ENCODE measurements around the gene BRINP3.

The BRINP3 gene

GRCh38 chr1:190296453-190296852 is 181.2 kb downstream of the BRINP3 start:
- no peak for TF ChIP-seq CEBPB (IDR thresholded peaks at IDR 0.05)
- no peak for TF ChIP-seq ZBTB7A (IDR thresholded peaks at IDR 0.05; ENCODE audit: low read depth)
- no peak for TF ChIP-seq TCF12 (IDR thresholded peaks at IDR 0.05; ENCODE audit: low read depth)
- no peak for TF ChIP-seq MAX (IDR thresholded peaks at IDR 0.05)
- TF ChIP-seq TEAD4 (IDR thresholded peaks at IDR 0.05), result no peak
- no peak for TF ChIP-seq FOXM1 (IDR thresholded peaks at IDR 0.05; ENCODE audit: borderline replicate concordance, low read depth)
- TF ChIP-seq TAF1 (IDR thresholded peaks at IDR 0.05; ENCODE audit: low read depth), result no peak
- TF ChIP-seq CREB1 (IDR thresholded peaks at IDR 0.05; ENCODE audit: low read depth), result no peak
- no peak for TF ChIP-seq EGR1 (IDR thresholded peaks at IDR 0.05)
- TF ChIP-seq REST (IDR thresholded peaks at IDR 0.05; ENCODE audit: low read depth), result no peak
- no peak for TF ChIP-seq NFIC (IDR thresholded peaks at IDR 0.05)
- no peak for TF ChIP-seq RAD21 (IDR thresholded peaks at IDR 0.05; ENCODE audit: low read depth)
- no peak for TF ChIP-seq YY1 (IDR thresholded peaks at IDR 0.05; ENCODE audit: low read depth)
- no peak for TF ChIP-seq EP300 (IDR thresholded peaks at IDR 0.05; ENCODE audit: borderline replicate concordance)
- TF ChIP-seq USF1 (IDR thresholded peaks at IDR 0.05), result no peak

- TF ChIP-seq CEBPB (IDR thresholded peaks at IDR 0.05) (no peak), RAD21 (IDR thresholded peaks at IDR 0.05; ENCODE audit: low read depth) (no peak), TCF12 (IDR thresholded peaks at IDR 0.05; ENCODE audit: low read depth) (no peak), USF1 (IDR thresholded peaks at IDR 0.05) (no peak), TEAD4 (IDR thresholded peaks at IDR 0.05) (no peak), EP300 (IDR thresholded peaks at IDR 0.05; ENCODE audit: borderline replicate concordance) (no peak), ZBTB7A (IDR thresholded peaks at IDR 0.05; ENCODE audit: low read depth) (no peak), CREB1 (IDR thresholded peaks at IDR 0.05; ENCODE audit: low read depth) (no peak), EGR1 (IDR thresholded peaks at IDR 0.05) (no peak), FOXM1 (IDR thresholded peaks at IDR 0.05; ENCODE audit: borderline replicate concordance, low read depth) (no peak)
These were observed 187.8 kb downstream of the BRINP3 start for GRCh38 chr1:190289897-190290296.

- no peak for TF ChIP-seq CREB1 (IDR thresholded peaks at IDR 0.05; ENCODE audit: low read depth)
- TF ChIP-seq NFIC (IDR thresholded peaks at IDR 0.05), result no peak
- no peak for TF ChIP-seq YY1 (IDR thresholded peaks at IDR 0.05; ENCODE audit: low read depth)
- no peak for TF ChIP-seq EGR1 (IDR thresholded peaks at IDR 0.05)
- TF ChIP-seq TEAD4 (IDR thresholded peaks at IDR 0.05), result no peak
- no peak for TF ChIP-seq CEBPB (IDR thresholded peaks at IDR 0.05)
- TF ChIP-seq ZBTB7A (IDR thresholded peaks at IDR 0.05; ENCODE audit: low read depth), result no peak
- no peak for TF ChIP-seq USF1 (IDR thresholded peaks at IDR 0.05)
- TF ChIP-seq RAD21 (IDR thresholded peaks at IDR 0.05; ENCODE audit: low read depth), result no peak
- TF ChIP-seq EP300 (IDR thresholded peaks at IDR 0.05; ENCODE audit: borderline replicate concordance), result no peak
- no peak for TF ChIP-seq FOXM1 (IDR thresholded peaks at IDR 0.05; ENCODE audit: borderline replicate concordance, low read depth)
- TF ChIP-seq TAF1 (IDR thresholded peaks at IDR 0.05; ENCODE audit: low read depth), result no peak
- no peak for TF ChIP-seq TCF12 (IDR thresholded peaks at IDR 0.05; ENCODE audit: low read depth)
- TF ChIP-seq MAX (IDR thresholded peaks at IDR 0.05), result no peak
- TF ChIP-seq REST (IDR thresholded peaks at IDR 0.05; ENCODE audit: low read depth), result no peak
These were observed 191.6 kb downstream of the BRINP3 start for GRCh38 chr1:190286111-190286510.

- TF ChIP-seq EP300 (IDR thresholded peaks at IDR 0.05; ENCODE audit: borderline replicate concordance) (no peak), USF1 (IDR thresholded peaks at IDR 0.05) (no peak), MAX (IDR thresholded peaks at IDR 0.05) (no peak), NFIC (IDR thresholded peaks at IDR 0.05) (no peak), REST (IDR thresholded peaks at IDR 0.05; ENCODE audit: low read depth) (no peak), CREB1 (IDR thresholded peaks at IDR 0.05; ENCODE audit: low read depth) (no peak), FOXM1 (IDR thresholded peaks at IDR 0.05; ENCODE audit: borderline replicate concordance, low read depth) (no peak), YY1 (IDR thresholded peaks at IDR 0.05; ENCODE audit: low read depth) (no peak), TAF1 (IDR thresholded peaks at IDR 0.05; ENCODE audit: low read depth) (no peak), TEAD4 (IDR thresholded peaks at IDR 0.05) (no peak), TCF12 (IDR thresholded peaks at IDR 0.05; ENCODE audit: low read depth) (no peak)
These were observed 200.6 kb downstream of the BRINP3 start for GRCh38 chr1:190277107-190277506.

All from Ishikawa (cell line).